Osteocyte (in vitro differentiated cells): ENCODE data around the gene MPST. TPM values are rescaled to one million over a fixed set of nuclear protein-coding genes. Genes with fewer than 3 reads are reported as not detected.

Experiments
- DNase-seq: peaks from one replicate; pipeline ENCODE4 v3.0.0; 2021; ENCODE audit warnings: mixed read lengths; ENCODE audit not compliant: unreplicated experiment; ENCODE audit errors: extremely low spot score
- H3K27ac Mint-ChIP-seq: one replicate; pipeline ENCODE4 v1.8.0; 2021; ENCODE audit warnings: mild to moderate bottlenecking, mixed read lengths; ENCODE audit not compliant: unreplicated experiment
- H3K27me3 Mint-ChIP-seq: one replicate; pipeline ENCODE4 v1.8.0; 2021; ENCODE audit warnings: mixed read lengths; ENCODE audit not compliant: unreplicated experiment
- H3K36me3 Mint-ChIP-seq: one replicate; pipeline ENCODE4 v1.8.0; 2021; ENCODE audit warnings: mixed read lengths; ENCODE audit not compliant: unreplicated experiment
- H3K4me1 Mint-ChIP-seq: one replicate; pipeline ENCODE4 v1.8.0; 2021; ENCODE audit warnings: mixed read lengths; ENCODE audit not compliant: unreplicated experiment
- H3K4me3 Mint-ChIP-seq: one replicate; pipeline ENCODE4 v1.8.0; 2021; ENCODE audit warnings: mild to moderate bottlenecking, moderate library complexity, mixed read lengths; ENCODE audit not compliant: unreplicated experiment
- H3K9me3 Mint-ChIP-seq: one replicate; pipeline ENCODE4 v1.8.0; 2021; ENCODE audit warnings: mixed read lengths; ENCODE audit not compliant: unreplicated experiment
- CTCF ChIP-seq: fragments of 200-600 bp; sonication (generic); IDR thresholded peaks from 2 replicates; pipeline ENCODE4 v1.5.0; 2021; ENCODE audit warnings: antibody characterized with exemption, mild to moderate bottlenecking, moderate library complexity
- total RNA-seq: library from RNA; stranded (reverse); gene quantifications from 2 replicates; pipeline ENCODE4 v1.2.1, GENCODE V29; 2021

Gene MPST
- total RNA-seq, 1 donor from 2014 or later: 65.1 TPM

GRCh38 chr22:37058917-37059701, 39.6 kb downstream of the MPST start:
- no peak for DNase-seq
- Mint-ChIP-seq H3K36me3 (peaks cover 9% of the 10 kb centered on the region), H3K4me1 (no peaks in the 10 kb centered on the region), H3K27ac (no peak overlapping the region), H3K4me3 (no peak overlapping the region), H3K9me3 (no peaks in the 10 kb centered on the region), H3K27me3 (no peaks in the 10 kb centered on the region)
- no peak for TF ChIP-seq CTCF

GRCh38 chr22:37059876-37060449, 40.4 kb downstream of the MPST start:
- Mint-ChIP-seq H3K4me1 (no peaks in the 10 kb centered on the region), H3K36me3 (peaks cover 9% of the 10 kb centered on the region), H3K27me3 (no peaks in the 10 kb centered on the region), H3K4me3 (no peak overlapping the region), H3K9me3 (no peaks in the 10 kb centered on the region), H3K27ac (no peak overlapping the region)
- no peak for TF ChIP-seq CTCF
- DNase-seq: no peak

- H3K36me3 Mint-ChIP-seq: peaks cover 7% of the 10 kb centered on the region
- DNase-seq: no peak
- H3K27me3 Mint-ChIP-seq: no peaks in the 10 kb centered on the region
- no peak overlapping the region for H3K27ac Mint-ChIP-seq
- no peaks in the 10 kb centered on the region for H3K4me1 Mint-ChIP-seq
- TF ChIP-seq CTCF: no peak
- no peaks in the 10 kb centered on the region for H3K9me3 Mint-ChIP-seq
- H3K4me3 Mint-ChIP-seq: no peak overlapping the region
Measured at GRCh38 chr22:37060801-37061610, 41.5 kb downstream of the MPST start.

DNA sequence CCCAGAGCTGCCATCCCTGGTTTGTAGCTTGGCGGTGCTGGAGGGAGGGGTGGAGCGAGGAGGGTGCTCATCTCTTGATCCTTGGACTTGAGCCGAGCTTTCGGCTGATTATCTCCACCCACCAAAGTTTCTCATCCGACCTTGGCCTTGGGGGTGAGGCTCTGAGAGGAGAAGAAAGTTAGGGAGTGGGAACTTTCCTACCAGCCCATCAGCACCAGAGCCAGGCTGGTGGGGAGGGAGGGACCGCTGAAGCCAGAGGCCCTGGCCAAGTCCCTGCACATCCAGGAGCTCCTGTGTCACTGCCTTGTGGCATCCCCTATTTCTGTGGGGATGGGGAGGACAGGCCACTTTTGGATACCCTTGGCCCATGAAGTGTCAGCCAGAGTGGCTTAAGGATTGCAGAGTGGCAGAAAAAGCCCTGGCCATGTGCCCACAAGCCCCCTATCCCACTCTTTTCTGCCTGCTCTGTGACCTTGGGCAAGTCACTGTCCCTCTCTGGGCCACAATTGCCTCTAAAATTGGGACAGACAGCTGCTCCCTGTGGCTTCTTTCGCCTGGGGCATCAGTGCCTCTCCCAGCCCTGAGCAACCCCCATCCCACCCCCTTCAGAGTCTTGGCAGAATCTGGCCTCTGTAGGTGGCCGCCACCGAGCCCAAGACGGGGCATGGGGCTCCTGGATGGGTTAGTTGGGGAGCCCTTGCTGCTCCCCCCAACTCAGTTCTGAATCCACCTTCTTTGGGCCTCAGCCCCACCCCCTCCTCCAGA, 42.3 kb downstream of the MPST start:
- H3K4me1 Mint-ChIP-seq: no peaks in the 10 kb centered on the region
- no peak for TF ChIP-seq CTCF
- DNase-seq: no peak
- no peak overlapping the region for H3K4me3 Mint-ChIP-seq
- H3K27me3 Mint-ChIP-seq: no peaks in the 10 kb centered on the region
- H3K27ac Mint-ChIP-seq: no peak overlapping the region
- no peaks in the 10 kb centered on the region for H3K9me3 Mint-ChIP-seq
- peaks cover 4% of the 10 kb centered on the region for H3K36me3 Mint-ChIP-seq
